ENCODE data around the gene P2RX1.

P2RX1 gene

GRCh38 chr17:3913531-3914311, 2.5 kb downstream of the P2RX1 start:
- peak overlapping the region; percentile 71 for H3K4me3 ChIP-seq (ENCODE audit: low read length)
- no peaks in the 10 kb centered on the region for H4K20me1 ChIP-seq (ENCODE audit: control insufficient read depth, insufficient read depth, low read depth, low read length)
- H3K79me2 ChIP-seq (ENCODE audit: control insufficient read depth, low read length): peaks cover 28% of the 10 kb centered on the region
- H3K4me2 ChIP-seq (ENCODE audit: low read length): peak overlapping the region; percentile 88
- TF ChIP-seq EZH2phosphoT487 (IDR thresholded peaks at IDR 0.05; ENCODE audit: borderline replicate concordance, low read length): no peak
- peak; percentile 100 for TF ChIP-seq CTCF (IDR thresholded peaks at IDR 0.05; ENCODE audit: low read depth, low read length, poor library complexity, severe bottlenecking)
- peaks cover 21% of the 10 kb centered on the region for H3F3A ChIP-seq (ENCODE audit: control insufficient read depth, insufficient read depth)
- no peaks in the 10 kb centered on the region for H3K27me3 ChIP-seq (ENCODE audit: control insufficient read depth, low read length)
- H3K9me2 ChIP-seq (replicated peaks; ENCODE audit: control insufficient read depth, low read length): no peaks in the 10 kb centered on the region
- peaks cover 76% of the 10 kb centered on the region for H3K4me1 ChIP-seq (ENCODE audit: control insufficient read depth, low read length)
- H3K36me3 ChIP-seq (ENCODE audit: control insufficient read depth, low read length): peaks cover 4% of the 10 kb centered on the region
- H3K27ac ChIP-seq (ENCODE audit: low read depth, low read length): peak overlapping the region; percentile 83
- H3K9me3 ChIP-seq (ENCODE audit: control insufficient read depth, insufficient read depth, low read length): no peaks in the 10 kb centered on the region

DNA sequence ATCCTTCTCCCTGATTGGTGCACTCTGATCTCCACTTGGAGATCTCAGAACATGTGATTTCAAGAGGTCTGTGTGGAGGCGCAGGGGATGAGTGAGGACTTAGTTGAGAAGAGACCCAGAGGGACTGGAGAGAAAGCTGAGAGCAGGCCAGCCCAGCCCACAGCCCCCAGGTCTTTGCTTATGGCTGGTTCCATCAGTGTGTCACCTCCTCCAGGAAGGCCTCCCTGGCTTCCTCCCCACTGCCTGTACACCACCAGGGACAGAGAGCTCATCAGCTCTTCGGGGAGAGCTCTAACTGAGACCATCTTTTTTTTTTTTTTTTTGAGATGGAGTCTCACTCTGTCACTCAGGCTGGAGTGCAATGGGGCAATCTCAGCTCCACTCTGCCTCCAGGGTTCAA, 3.4 kb downstream of the P2RX1 start:
- TF ChIP-seq CTCF (IDR thresholded peaks at IDR 0.05; ENCODE audit: low read depth, low read length, poor library complexity, severe bottlenecking): no peak
- no peak for TF ChIP-seq EZH2phosphoT487 (IDR thresholded peaks at IDR 0.05; ENCODE audit: borderline replicate concordance, low read length)
- Histone ChIP-seq H3K4me1 (ENCODE audit: control insufficient read depth, low read length) (peaks cover 70% of the 10 kb centered on the region), H3K79me2 (ENCODE audit: control insufficient read depth, low read length) (peaks cover 28% of the 10 kb centered on the region), H3K27ac (ENCODE audit: low read depth, low read length) (no peak overlapping the region), H3K9me2 (replicated peaks; ENCODE audit: control insufficient read depth, low read length) (no peaks in the 10 kb centered on the region), H3K4me3 (ENCODE audit: low read length) (no peak overlapping the region), H3F3A (ENCODE audit: control insufficient read depth, insufficient read depth) (peaks cover 16% of the 10 kb centered on the region), H4K20me1 (ENCODE audit: control insufficient read depth, insufficient read depth, low read depth, low read length) (no peaks in the 10 kb centered on the region), H3K36me3 (ENCODE audit: control insufficient read depth, low read length) (peaks cover 4% of the 10 kb centered on the region), H3K4me2 (ENCODE audit: low read length) (no peak overlapping the region), H3K27me3 (ENCODE audit: control insufficient read depth, low read length) (no peaks in the 10 kb centered on the region), H3K9me3 (ENCODE audit: control insufficient read depth, insufficient read depth, low read length) (no peaks in the 10 kb centered on the region)

DNA sequence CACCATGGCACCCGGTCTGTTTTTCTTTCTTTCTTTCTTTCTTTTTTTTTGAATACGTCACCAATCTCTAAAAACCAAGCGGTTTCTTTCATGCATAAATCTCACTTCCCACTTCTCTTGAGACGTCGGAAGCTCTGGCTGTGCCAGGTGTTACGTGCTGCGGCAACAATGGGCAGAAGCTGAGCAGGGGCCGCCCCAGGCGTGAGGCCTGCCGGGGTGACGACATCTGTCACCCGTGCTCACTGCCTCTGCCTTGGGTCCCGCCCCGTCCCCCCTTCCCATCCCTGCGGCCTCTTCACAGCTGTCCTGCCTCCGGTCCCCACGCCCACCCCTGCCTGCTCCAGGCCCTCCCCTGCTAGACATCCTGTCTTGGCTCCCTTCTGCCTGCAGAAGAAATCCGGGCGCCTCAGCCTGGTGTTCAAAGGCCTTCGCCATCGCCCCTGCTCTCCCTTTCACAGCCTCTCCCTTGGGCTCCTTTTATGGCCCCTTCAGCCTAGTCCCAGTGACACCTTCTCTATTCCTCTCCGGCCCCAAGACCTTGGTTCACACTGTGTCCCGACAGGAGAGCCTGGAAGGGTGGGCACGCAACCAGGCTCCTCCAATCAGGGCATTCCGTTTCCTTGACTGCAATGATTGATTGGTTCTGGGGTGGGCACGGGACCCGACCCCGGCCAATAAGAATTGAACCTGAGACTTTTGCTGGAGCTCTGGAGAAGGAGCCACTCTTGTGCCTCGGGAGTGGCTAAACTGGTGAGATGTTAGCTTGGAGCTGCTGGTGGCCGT, 4.8 kb downstream of the P2RX1 start:
- H3K36me3 ChIP-seq (ENCODE audit: control insufficient read depth, low read length): peaks cover 4% of the 10 kb centered on the region
- H3K27ac ChIP-seq (ENCODE audit: low read depth, low read length): peak overlapping the region; percentile 66
- peaks cover 28% of the 10 kb centered on the region for H3K79me2 ChIP-seq (ENCODE audit: control insufficient read depth, low read length)
- H3K9me2 ChIP-seq (replicated peaks; ENCODE audit: control insufficient read depth, low read length): no peaks in the 10 kb centered on the region
- no peaks in the 10 kb centered on the region for H3K9me3 ChIP-seq (ENCODE audit: control insufficient read depth, insufficient read depth, low read length)
- peaks cover 16% of the 10 kb centered on the region for H3F3A ChIP-seq (ENCODE audit: control insufficient read depth, insufficient read depth)
- no peaks in the 10 kb centered on the region for H3K27me3 ChIP-seq (ENCODE audit: control insufficient read depth, low read length)
- TF ChIP-seq EZH2phosphoT487 (IDR thresholded peaks at IDR 0.05; ENCODE audit: borderline replicate concordance, low read length) (no peak), CTCF (IDR thresholded peaks at IDR 0.05; ENCODE audit: low read depth, low read length, poor library complexity, severe bottlenecking) (no peak)
- peak overlapping the region; percentile 62 for H3K4me2 ChIP-seq (ENCODE audit: low read length)
- peak overlapping the region; percentile 56 for H3K4me3 ChIP-seq (ENCODE audit: low read length)
- H4K20me1 ChIP-seq (ENCODE audit: control insufficient read depth, insufficient read depth, low read depth, low read length): no peaks in the 10 kb centered on the region
- H3K4me1 ChIP-seq (ENCODE audit: control insufficient read depth, low read length): peaks cover 57% of the 10 kb centered on the region

Measured in DOHH2 (cell line).